OCI-LY3 (cell line): Measurements from ENCODE around the gene ZDHHC22.

Experiments
- H2AFZ ChIP-seq: fragments of 200-600, 300-600 bp; shearing (Covaris generic); 2 replicates; pipeline ENCODE4 v1.6.0; 2014; ENCODE audit warnings: antibody characterized with exemption, low read depth, low read length
- H3K27ac ChIP-seq: fragments of 200-600, 300-600 bp; sonication (generic); 2 replicates; pipeline ENCODE4 v1.5.1; 2014; ENCODE audit warnings: mild to moderate bottlenecking, low read length, moderate library complexity, mixed read lengths
- H3K27me3 ChIP-seq: fragments of 200-600, 300-600 bp; sonication (generic); 2 replicates; pipeline ENCODE4 v1.6.1; 2014; ENCODE audit warnings: low read depth, low read length, mixed read lengths
- H3K36me3 ChIP-seq: fragments of 200-600, 300-600 bp; sonication (generic); replicated peaks from 2 replicates; pipeline ENCODE3; 2014; ENCODE audit warnings: low read depth, low read length, mixed read lengths
- H3K4me1 ChIP-seq: fragments of 300-600, 200-600 bp; sonication (generic); 2 replicates; pipeline ENCODE4 v1.6.1; 2014; ENCODE audit warnings: low read length, mixed read lengths
- H3K4me2 ChIP-seq: fragments of 200-600, 300-600 bp; sonication (generic); 2 replicates; pipeline ENCODE4 v1.6.1; 2014; ENCODE audit warnings: low read length, mixed read lengths
- H3K4me3 ChIP-seq: fragments of 300-600, 200-600 bp; sonication (generic); 2 replicates; pipeline ENCODE4 v1.5.1; 2014; ENCODE audit warnings: antibody characterized with exemption, mild to moderate bottlenecking, low read length, moderate library complexity
- H3K79me2 ChIP-seq: fragments of 300-600, 200-600 bp; shearing (Covaris generic); 2 replicates; pipeline ENCODE4 v1.6.1; 2014; ENCODE audit warnings: mild to moderate bottlenecking, low read length, mixed read lengths
- H3K9ac ChIP-seq: fragments of 300-600, 200-600 bp; shearing (Covaris generic); 2 replicates; pipeline ENCODE4 v1.6.0; 2014; ENCODE audit warnings: mild to moderate bottlenecking, low read length, moderate library complexity
- H3K9me3 ChIP-seq: fragments of 200-600, 300-600 bp; shearing (Covaris generic); 2 replicates; pipeline ENCODE4 v1.6.1; 2014; ENCODE audit warnings: low read length, mixed read lengths; ENCODE audit not compliant: insufficient read depth
- H4K20me1 ChIP-seq: fragments of 200-600, 300-600 bp; sonication (generic); 2 replicates; pipeline ENCODE4 v1.6.1; 2016; ENCODE audit warnings: low read length, mixed read lengths; ENCODE audit not compliant: insufficient read depth
- EZH2phosphoT487 ChIP-seq: fragments of 200-600 bp; shearing (Covaris generic); IDR thresholded peaks from 2 replicates; pipeline ENCODE4 v1.6.1; 2018; ENCODE audit warnings: antibody characterized with exemption, mixed run types, low read depth
- TF ChIP-seq, protein P1 (sequence below): fragments of 200-600, 300-600 bp; sonication (generic); IDR thresholded peaks from 2 replicates; pipeline ENCODE4 v1.5.1; 2014; ENCODE audit warnings: antibody characterized with exemption, low read length, low read depth

Gene ZDHHC22

DNA sequence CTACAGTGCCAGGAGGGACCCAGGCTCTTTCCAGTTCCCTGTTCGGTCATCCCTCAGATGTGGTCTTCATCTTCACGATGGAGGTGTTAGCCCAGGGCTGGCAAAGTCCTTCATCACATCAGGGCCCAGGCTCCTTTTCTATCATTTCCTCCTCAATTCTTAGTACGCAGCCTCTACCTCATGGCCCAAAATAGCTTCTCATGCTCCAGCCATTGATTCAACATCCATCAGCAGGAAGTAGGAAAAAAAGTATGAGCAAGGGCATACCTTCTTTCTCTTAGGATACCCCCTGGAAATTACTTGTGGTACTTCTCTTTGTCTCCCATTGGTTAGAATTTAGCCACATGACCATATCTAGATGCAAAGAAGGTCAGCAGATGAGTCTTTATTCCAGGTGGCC is 12.2 kb upstream of the ZDHHC22 start:
- Histone ChIP-seq H3K27ac (peak overlapping the region; percentile 38; the same call in 1 of the 2 replicates), H3K79me2 (no peaks in the 10 kb centered on the region), H3K27me3 (0 out of 2 replicates have a peak, but pooled peaks cover 4% of the 10 kb centered on the region), H3K4me1 (peaks cover 23% of the 10 kb centered on the region), H4K20me1 (no peaks in the 10 kb centered on the region), H3K4me2 (peak overlapping the region; percentile 47), H3K9me3 (no peaks in the 10 kb centered on the region), H3K36me3 (no peaks in the 10 kb centered on the region), H3K9ac (no peak overlapping the region), H3K4me3 (0 out of 2 replicates have a peak overlapping the region, but pooled peaks have one; percentile 17), H2AFZ (no peak overlapping the region)
- no peak for TF ChIP-seq EZH2phosphoT487
- TF ChIP-seq, protein P1, sequence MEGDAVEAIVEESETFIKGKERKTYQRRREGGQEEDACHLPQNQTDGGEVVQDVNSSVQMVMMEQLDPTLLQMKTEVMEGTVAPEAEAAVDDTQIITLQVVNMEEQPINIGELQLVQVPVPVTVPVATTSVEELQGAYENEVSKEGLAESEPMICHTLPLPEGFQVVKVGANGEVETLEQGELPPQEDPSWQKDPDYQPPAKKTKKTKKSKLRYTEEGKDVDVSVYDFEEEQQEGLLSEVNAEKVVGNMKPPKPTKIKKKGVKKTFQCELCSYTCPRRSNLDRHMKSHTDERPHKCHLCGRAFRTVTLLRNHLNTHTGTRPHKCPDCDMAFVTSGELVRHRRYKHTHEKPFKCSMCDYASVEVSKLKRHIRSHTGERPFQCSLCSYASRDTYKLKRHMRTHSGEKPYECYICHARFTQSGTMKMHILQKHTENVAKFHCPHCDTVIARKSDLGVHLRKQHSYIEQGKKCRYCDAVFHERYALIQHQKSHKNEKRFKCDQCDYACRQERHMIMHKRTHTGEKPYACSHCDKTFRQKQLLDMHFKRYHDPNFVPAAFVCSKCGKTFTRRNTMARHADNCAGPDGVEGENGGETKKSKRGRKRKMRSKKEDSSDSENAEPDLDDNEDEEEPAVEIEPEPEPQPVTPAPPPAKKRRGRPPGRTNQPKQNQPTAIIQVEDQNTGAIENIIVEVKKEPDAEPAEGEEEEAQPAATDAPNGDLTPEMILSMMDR: no peak

DNA sequence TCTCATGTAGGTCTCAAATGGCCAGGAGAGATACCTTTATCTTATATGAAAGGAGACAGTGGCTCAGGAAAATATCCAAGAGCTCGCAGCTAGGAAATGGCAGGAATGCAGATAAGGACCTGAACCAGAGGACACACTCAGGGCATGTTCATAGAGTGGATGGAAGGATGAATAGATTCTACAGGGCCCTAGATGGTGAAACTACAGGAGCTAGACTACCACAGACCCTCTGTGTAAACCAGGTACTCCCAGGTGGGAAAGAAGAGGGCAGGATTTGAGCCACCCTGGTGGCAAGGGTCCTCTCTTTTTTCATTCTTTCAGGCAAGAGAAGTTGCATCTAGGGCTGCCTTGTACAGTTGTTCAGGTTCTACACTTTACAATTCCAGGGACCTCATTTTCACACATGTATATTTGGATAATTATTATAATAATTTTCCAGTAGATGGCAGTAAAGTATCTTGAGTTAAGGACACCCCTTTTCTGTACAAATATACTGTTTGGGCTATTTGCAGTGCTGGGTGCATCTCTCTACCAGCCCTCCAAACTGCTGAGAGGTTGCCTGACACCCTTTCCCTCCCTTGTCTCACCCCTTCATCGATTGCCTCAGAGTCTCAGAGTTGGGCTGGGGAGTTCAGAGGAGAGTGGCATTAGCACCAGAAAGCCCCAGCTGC is 10.5 kb upstream of the ZDHHC22 start:
- H3K27ac ChIP-seq: no peak overlapping the region
- peaks cover 23% of the 10 kb centered on the region for H3K4me1 ChIP-seq
- TF ChIP-seq EZH2phosphoT487: no peak
- TF ChIP-seq, protein P1: peak; percentile 40
- H2AFZ ChIP-seq: no peak overlapping the region
- H3K9ac ChIP-seq: no peak overlapping the region
- H3K4me3 ChIP-seq: no peak overlapping the region
- no peak overlapping the region for H3K4me2 ChIP-seq
- H4K20me1 ChIP-seq: no peaks in the 10 kb centered on the region
- H3K27me3 ChIP-seq: peaks cover 3% of the 10 kb centered on the region; the same call in 1 of the 2 replicates
- H3K79me2 ChIP-seq: no peaks in the 10 kb centered on the region
- H3K36me3 ChIP-seq: no peaks in the 10 kb centered on the region
- no peaks in the 10 kb centered on the region for H3K9me3 ChIP-seq

DNA sequence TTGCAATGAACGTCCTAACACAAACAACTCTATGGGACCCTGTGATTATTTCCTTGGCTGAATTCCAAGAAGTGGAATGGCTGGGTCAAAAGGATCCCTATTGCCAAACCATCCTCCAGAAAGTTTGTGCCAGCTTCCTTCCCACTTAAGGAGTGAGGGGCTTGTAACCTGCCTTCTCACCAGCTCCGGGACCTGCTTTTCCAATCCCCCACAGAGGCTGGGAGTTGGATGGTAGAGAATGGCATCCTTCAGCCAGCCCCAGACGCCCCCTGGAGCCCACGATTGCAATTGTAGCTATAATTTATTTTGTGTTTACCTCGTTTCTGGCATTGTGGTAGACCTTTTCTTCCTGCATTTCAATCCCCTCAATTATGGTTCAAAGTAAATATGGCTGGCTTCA is 9.7 kb upstream of the ZDHHC22 start:
- Histone ChIP-seq H3K27ac (no peak overlapping the region), H3K4me1 (peaks cover 23% of the 10 kb centered on the region), H3K27me3 (peaks cover 11% of the 10 kb centered on the region), H3K9me3 (no peaks in the 10 kb centered on the region), H3K36me3 (no peaks in the 10 kb centered on the region), H3K79me2 (no peaks in the 10 kb centered on the region), H3K4me2 (no peak overlapping the region), H3K4me3 (no peak overlapping the region), H3K9ac (no peak overlapping the region), H2AFZ (no peak overlapping the region), H4K20me1 (no peaks in the 10 kb centered on the region)
- no peak for TF ChIP-seq EZH2phosphoT487
- TF ChIP-seq, protein P1: peak; percentile 66

DNA sequence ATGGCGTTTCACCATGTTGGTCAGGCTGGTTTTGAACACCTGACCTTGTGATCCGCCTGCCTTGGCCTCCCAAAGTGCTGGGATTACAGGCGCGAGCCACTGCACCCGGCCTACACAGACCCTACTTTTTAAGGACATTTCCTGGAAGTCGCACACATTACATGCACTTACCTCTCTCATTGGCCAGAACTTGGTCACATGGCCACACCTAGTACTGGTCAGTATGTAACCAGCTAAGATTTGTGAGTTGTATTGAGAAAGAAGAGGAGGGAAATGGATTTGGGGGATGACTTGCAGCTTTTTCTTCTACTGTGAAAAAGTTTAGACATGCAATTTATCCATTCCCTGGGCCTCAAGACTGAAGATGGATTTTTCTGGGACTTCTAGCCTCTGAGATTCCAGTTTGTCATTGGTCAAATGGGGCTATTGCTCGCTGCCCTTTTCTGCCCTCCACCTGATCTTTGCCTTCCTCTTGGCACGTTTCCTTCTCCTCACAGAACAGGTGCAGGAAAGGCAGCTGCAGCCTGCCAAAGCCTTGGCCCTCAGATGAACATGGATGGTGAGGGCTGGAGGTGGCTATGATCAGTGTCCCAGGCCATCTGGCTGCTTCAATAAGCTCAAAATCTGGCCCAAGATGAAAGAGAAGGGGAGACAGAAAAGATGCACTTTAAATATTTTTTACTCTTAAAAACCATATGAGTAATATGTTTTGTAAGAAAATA is 7.1 kb upstream of the ZDHHC22 start:
- Histone ChIP-seq H3K36me3 (no peaks in the 10 kb centered on the region), H3K4me3 (no peak overlapping the region), H3K27me3 (peaks cover 33% of the 10 kb centered on the region), H3K9ac (no peak overlapping the region), H4K20me1 (no peaks in the 10 kb centered on the region), H3K79me2 (no peaks in the 10 kb centered on the region), H2AFZ (no peak overlapping the region), H3K27ac (no peak overlapping the region), H3K9me3 (no peaks in the 10 kb centered on the region), H3K4me2 (no peak overlapping the region), H3K4me1 (peaks cover 3% of the 10 kb centered on the region)
- TF ChIP-seq EZH2phosphoT487: no peak
- TF ChIP-seq, protein P1: no peak
